Dermis microvascular lymphatic vessel endothelial cell (primary cell): ENCODE measurements around the gene NAA11. TPM values are rescaled to one million over a fixed set of nuclear protein-coding genes. Genes with fewer than 3 reads are reported as not detected.

Experiments used
- total RNA-seq: library from RNA; depleted of rRNA; stranded (reverse); fragments of >200 nt; gene quantifications from 2 replicates; pipeline ENCODE4 v1.2.1, GENCODE V29; 2014

Gene NAA11
- total RNA-seq, 1 donor from 2014 or later: not detected

Other genes starting within 250 kb of the NAA11 start
- not detected in 2 replicates for gene GK2, start 82.2 kb upstream of the NAA11 start, total RNA-seq